22Rv1 (cell line): ENCODE results near the gene NBL1.

Experiments used
- ZFX ChIP-seq: fragments of 450-650 bp; IDR thresholded peaks from 2 replicates; pipeline ENCODE4 v1.6.1; 2017; ENCODE audit warnings: antibody characterized with exemption, borderline replicate concordance
- TF ChIP-seq, protein P1 (sequence below): fragments of 450-650 bp; IDR thresholded peaks from 2 replicates; pipeline ENCODE4 v1.5.1; 2017; ENCODE audit warnings: mild to moderate bottlenecking

- TF ChIP-seq, protein P1, sequence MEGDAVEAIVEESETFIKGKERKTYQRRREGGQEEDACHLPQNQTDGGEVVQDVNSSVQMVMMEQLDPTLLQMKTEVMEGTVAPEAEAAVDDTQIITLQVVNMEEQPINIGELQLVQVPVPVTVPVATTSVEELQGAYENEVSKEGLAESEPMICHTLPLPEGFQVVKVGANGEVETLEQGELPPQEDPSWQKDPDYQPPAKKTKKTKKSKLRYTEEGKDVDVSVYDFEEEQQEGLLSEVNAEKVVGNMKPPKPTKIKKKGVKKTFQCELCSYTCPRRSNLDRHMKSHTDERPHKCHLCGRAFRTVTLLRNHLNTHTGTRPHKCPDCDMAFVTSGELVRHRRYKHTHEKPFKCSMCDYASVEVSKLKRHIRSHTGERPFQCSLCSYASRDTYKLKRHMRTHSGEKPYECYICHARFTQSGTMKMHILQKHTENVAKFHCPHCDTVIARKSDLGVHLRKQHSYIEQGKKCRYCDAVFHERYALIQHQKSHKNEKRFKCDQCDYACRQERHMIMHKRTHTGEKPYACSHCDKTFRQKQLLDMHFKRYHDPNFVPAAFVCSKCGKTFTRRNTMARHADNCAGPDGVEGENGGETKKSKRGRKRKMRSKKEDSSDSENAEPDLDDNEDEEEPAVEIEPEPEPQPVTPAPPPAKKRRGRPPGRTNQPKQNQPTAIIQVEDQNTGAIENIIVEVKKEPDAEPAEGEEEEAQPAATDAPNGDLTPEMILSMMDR = no peak
- no peak for TF ChIP-seq ZFX
These were observed 227 bp downstream of the NBL1 start for GRCh38 chr1:19644395-19644680.
